DND-41 (cell line): ENCODE results near the gene LCE3C.

Experiments used
- ATAC-seq: fragments of 200-7000 bp; cut with Tn5 transposase; 3 replicates; pipeline ENCODE4 v1.9.1; 2021; ENCODE audit warnings: low read depth; ENCODE audit not compliant: insufficient read depth
- DNase-seq: peaks from one replicate; pipeline ENCODE4 v3.0.0-alpha.2; 2020
- H2AFZ ChIP-seq: 2 replicates; pipeline ENCODE4 v1.6.0; 2012; ENCODE audit warnings: low read depth, low read length
- H3K27ac ChIP-seq: 2 replicates; pipeline ENCODE4 v1.5.1; 2012; ENCODE audit warnings: low read length, inconsistent platforms
- H3K27me3 ChIP-seq: fragments of 200-600 bp; sonication (generic); 2 replicates; pipeline ENCODE4 v1.6.0; 2012; ENCODE audit warnings: low read length, mild to moderate bottlenecking, inconsistent platforms; ENCODE audit not compliant: insufficient read depth, poor library complexity
- H3K36me3 ChIP-seq: 2 replicates; pipeline ENCODE4 v1.5.1; 2012; ENCODE audit warnings: low read length, inconsistent platforms; ENCODE audit not compliant: insufficient read depth
- H3K4me1 ChIP-seq: 2 replicates; pipeline ENCODE4 v1.5.1; 2012; ENCODE audit warnings: mild to moderate bottlenecking, low read length; ENCODE audit not compliant: insufficient read depth
- H3K4me2 ChIP-seq: 2 replicates; pipeline ENCODE4 v1.6.0; 2012; ENCODE audit warnings: mild to moderate bottlenecking, moderate library complexity, low read length, inconsistent platforms; ENCODE audit not compliant: insufficient read depth
- H3K4me3 ChIP-seq, 2 experiments: fragments of 200-600 bp in 1 of 2; shearing (Covaris generic) in 1 of 2; 2 replicates each; pipeline ENCODE4 v1.5.1; 2012 to 2016; ENCODE audit warnings: inconsistent platforms in 2 of 2, low read length in 2 of 2, mild to moderate bottlenecking in 2 of 2, low read depth in 1 of 2, moderate library complexity in 1 of 2
- H3K79me2 ChIP-seq: 2 replicates; pipeline ENCODE4 v1.6.0; 2012; ENCODE audit warnings: low read length, inconsistent platforms; ENCODE audit not compliant: insufficient read depth
- H3K9ac ChIP-seq: 2 replicates; pipeline ENCODE4 v1.6.0; 2012; ENCODE audit warnings: low read depth, mild to moderate bottlenecking, inconsistent platforms, low read length, moderate library complexity
- H3K9me3 ChIP-seq: 2 replicates; pipeline ENCODE4 v1.5.1; 2012; ENCODE audit warnings: low read length, moderate library complexity, mild to moderate bottlenecking, inconsistent platforms; ENCODE audit not compliant: insufficient read depth, severe bottlenecking
- H4K20me1 ChIP-seq: 2 replicates; pipeline ENCODE4 v1.6.0; 2012; ENCODE audit warnings: low read length; ENCODE audit not compliant: insufficient read depth
- CTCF ChIP-seq: IDR thresholded peaks from 2 replicates; pipeline ENCODE4 v1.5.1; 2012; ENCODE audit warnings: borderline replicate concordance, low read length, moderate library complexity, mild to moderate bottlenecking; ENCODE audit not compliant: poor library complexity, severe bottlenecking; ENCODE audit errors: extremely low read depth
- EZH2 ChIP-seq: IDR thresholded peaks from 3 replicates; pipeline ENCODE4 v1.6.1; 2012; ENCODE audit warnings: borderline replicate concordance, low read depth, mild to moderate bottlenecking, moderate library complexity, low read length, inconsistent platforms; ENCODE audit not compliant: severe bottlenecking

LCE3C gene

GRCh38 chr1:152646656-152647055 lies 46.6 kb downstream of the LCE3C start:
- Histone ChIP-seq H3K79me2 (no peaks in the 10 kb centered on the region), H3K4me2 (no peak overlapping the region), H3K9ac (no peak overlapping the region), H4K20me1 (no peaks in the 10 kb centered on the region), H3K27ac (no peak overlapping the region), H3K4me3 (no peak overlapping the region), H3K4me1 (no peaks in the 10 kb centered on the region), H3K27me3 (peaks cover 16% of the 10 kb centered on the region), H3K9me3 (no peaks in the 10 kb centered on the region), H2AFZ (no peak overlapping the region), H3K36me3 (no peaks in the 10 kb centered on the region)
- no peak for ATAC-seq
- no peak for TF ChIP-seq EZH2
- TF ChIP-seq CTCF = no peak
- DNase-seq = no peak
